Kidney (tissue), 14 donors: ENCODE measurements around the gene VRK1. TPM values are rescaled to one million over a fixed set of nuclear protein-coding genes. Genes with fewer than 3 reads are reported as not detected.
"Not testable (repeated sequence)": the region's sequence is repeated elsewhere in the genome, so short reads cannot be mapped to it uniquely, and the experiment has no call there.

Experiments used
- DNase-seq, 5 donors: peaks; one replicate each; pipeline ENCODE4 v3.0.0-alpha.2; 2013 to 2020
- FAIRE-seq: peaks from 2 replicates; lab custom pipeline; 2012; peaks lifted over from hg19 to GRCh38; lab: Jason Lieb, UNC
- H3K27ac ChIP-seq, 2 donors: one replicate each; pipeline ENCODE4 v1.7.0; 2013; ENCODE audit warnings: low read depth in 2 of 2, low read length in 2 of 2, inconsistent platforms in 1 of 2
- H3K27me3 ChIP-seq: one replicate; pipeline ENCODE4 v1.7.1; 2013; ENCODE audit warnings: low read length, inconsistent platforms; ENCODE audit not compliant: control insufficient read depth, insufficient read depth
- H3K36me3 ChIP-seq, 3 donors: one replicate each; pipeline versions ENCODE4 v1.7.0 to v1.7.1; 2013; ENCODE audit warnings: low read length in 3 of 3, control low read depth in 1 of 3, inconsistent platforms in 1 of 3; ENCODE audit not compliant: insufficient read depth in 3 of 3, control insufficient read depth in 2 of 3
- H3K4me1 ChIP-seq, 3 donors: one replicate each; pipeline versions ENCODE4 v1.7.0 to v1.7.1; 2013; ENCODE audit warnings: low read length in 3 of 3, inconsistent platforms in 1 of 3, low read depth in 1 of 3; ENCODE audit not compliant: control insufficient read depth in 2 of 3, insufficient read depth in 2 of 3
- H3K4me3 ChIP-seq, 3 donors: one replicate each; pipeline versions ENCODE4 v1.7.0 to v1.8.1; 2013; ENCODE audit warnings: low read length in 3 of 3, control low read depth in 1 of 3, inconsistent platforms in 1 of 3
- H3K9ac ChIP-seq, 3 donors: one replicate each; pipeline versions ENCODE4 v1.7.0 to v1.7.1; 2013; ENCODE audit warnings: low read length in 3 of 3, control low read depth in 1 of 3, inconsistent platforms in 1 of 3
- H3K9me3 ChIP-seq, 3 donors: one replicate each; pipeline versions ENCODE4 v1.7.0 to v1.7.1; 2013; ENCODE audit warnings: low read length in 3 of 3, control low read depth in 1 of 3, inconsistent platforms in 1 of 3; ENCODE audit not compliant: control insufficient read depth in 2 of 3, insufficient read depth in 1 of 3
- CTCF ChIP-seq: IDR thresholded peaks from 3 replicates; pipeline ENCODE4 v1.5.1; 2012; ENCODE audit warnings: mild to moderate bottlenecking, moderate library complexity, borderline replicate concordance; ENCODE audit not compliant: insufficient read depth; ENCODE audit errors: extremely low read depth
- intact Hi-C: fragments of 100-400 bp; cut with DNase I; formaldehyde crosslinking; loops from one replicate; pipeline ENCODE4 v1.11.1; 2022
- polyA plus RNA-seq: library from polyadenylated mRNA; stranded (reverse); fragments of 350-450 nt; fragmentation: Illumina TruSeq; extraction: RNeasy Lipid Tissue Mini Kit (QIAGEN cat#74804); gene quantifications from one replicate; pipeline ENCODE4 v1.2.3, GENCODE V29; 2014; ENCODE audit warnings: low read depth, low replicate concordance; ENCODE audit not compliant: insufficient read depth
- total RNA-seq: library from RNA; stranded (reverse); fragmentation: NEBNext Ultra II Directional; extraction: Animal tissue kit (Norgen Biotek cat#: 25700); gene quantifications from one replicate; pipeline ENCODE4 v1.2.1, GENCODE V29; 2021
- donor health status: control.
- donor health status: control.
- donor health status: control.
- donor health status: control.
- donor health status: control.
- donor health status: DM: yes; HTN: yes; CAD: no.
- donor health status: Normal renal cell carcinoma (clear cell type).

The VRK1 gene
- total and polyA plus RNA-seq, 2 donors from 2014 or later = 6.6 to 15.8 TPM

GRCh38 chr14:96867634-96868033, 70.5 kb downstream of the VRK1 start:
- H3K9me3 ChIP-seq = no peaks in the 10 kb centered on the region
- TF ChIP-seq CTCF = no peak
- H3K4me1 ChIP-seq = no peaks in the 10 kb centered on the region
- no peak overlapping the region for H3K4me3 ChIP-seq
- H3K36me3 ChIP-seq = no peaks in the 10 kb centered on the region
- no peaks in the 10 kb centered on the region for H3K27me3 ChIP-seq
- DNase-seq = no peak
- no peak overlapping the region for H3K27ac ChIP-seq
- no peak overlapping the region for H3K9ac ChIP-seq
- intact Hi-C loops = no loop called here
- FAIRE-seq = no peak

GRCh38 chr14:96874127-96874526, 76.9 kb downstream of the VRK1 start:
- Histone ChIP-seq H3K4me3 (no peak overlapping the region), H3K27me3 (no peaks in the 10 kb centered on the region), H3K36me3 (no peaks in the 10 kb centered on the region), H3K9me3 (no peaks in the 10 kb centered on the region), H3K9ac (no peak overlapping the region), H3K27ac (no peak overlapping the region), H3K4me1 (no peaks in the 10 kb centered on the region)
- DNase-seq = no peak
- no peak for FAIRE-seq
- no peak for TF ChIP-seq CTCF
- intact Hi-C loops = no loop called here

- H3K36me3 ChIP-seq = no peaks in the 10 kb centered on the region
- no peaks in the 10 kb centered on the region for H3K4me1 ChIP-seq
- FAIRE-seq = no peak
- H3K4me3 ChIP-seq = no peak overlapping the region
- no peak for DNase-seq
- intact Hi-C loops = no loop called here
- no peaks in the 10 kb centered on the region for H3K9me3 ChIP-seq
- H3K27me3 ChIP-seq = no peaks in the 10 kb centered on the region
- no peak overlapping the region for H3K27ac ChIP-seq
- H3K9ac ChIP-seq = no peak overlapping the region
- no peak for TF ChIP-seq CTCF
Measured at GRCh38 chr14:96876747-96877146, 79.6 kb downstream of the VRK1 start.

- TF ChIP-seq CTCF = no peak
- no peaks in the 10 kb centered on the region for H3K36me3 ChIP-seq
- intact Hi-C loops = no loop called here
- H3K4me3 ChIP-seq = no peak overlapping the region
- no peak for DNase-seq
- H3K9me3 ChIP-seq = no peaks in the 10 kb centered on the region
- no peak overlapping the region for H3K9ac ChIP-seq
- FAIRE-seq = no peak
- no peaks in the 10 kb centered on the region for H3K27me3 ChIP-seq
- no peak overlapping the region for H3K27ac ChIP-seq
- no peaks in the 10 kb centered on the region for H3K4me1 ChIP-seq
Measured at GRCh38 chr14:96881713-96882112, 84.5 kb downstream of the VRK1 start.

- H3K36me3 ChIP-seq, H3K4me3 ChIP-seq, H3K9ac ChIP-seq, H3K27me3 ChIP-seq, H3K27ac ChIP-seq, FAIRE-seq, intact Hi-C loops, DNase-seq, H3K9me3 ChIP-seq, H3K4me1 ChIP-seq: not testable (repeated sequence)
Measured at GRCh38 chr14:96883974-96884373, 86.8 kb downstream of the VRK1 start.
